ELF-1 (cell line): ENCODE results near the gene ARFGAP1.

Experiments
- DNase-seq: peaks from one replicate; pipeline ENCODE4 v3.0.0-alpha.2; 2016; ENCODE audit warnings: low read depth, low spot score

Gene ARFGAP1

DNA sequence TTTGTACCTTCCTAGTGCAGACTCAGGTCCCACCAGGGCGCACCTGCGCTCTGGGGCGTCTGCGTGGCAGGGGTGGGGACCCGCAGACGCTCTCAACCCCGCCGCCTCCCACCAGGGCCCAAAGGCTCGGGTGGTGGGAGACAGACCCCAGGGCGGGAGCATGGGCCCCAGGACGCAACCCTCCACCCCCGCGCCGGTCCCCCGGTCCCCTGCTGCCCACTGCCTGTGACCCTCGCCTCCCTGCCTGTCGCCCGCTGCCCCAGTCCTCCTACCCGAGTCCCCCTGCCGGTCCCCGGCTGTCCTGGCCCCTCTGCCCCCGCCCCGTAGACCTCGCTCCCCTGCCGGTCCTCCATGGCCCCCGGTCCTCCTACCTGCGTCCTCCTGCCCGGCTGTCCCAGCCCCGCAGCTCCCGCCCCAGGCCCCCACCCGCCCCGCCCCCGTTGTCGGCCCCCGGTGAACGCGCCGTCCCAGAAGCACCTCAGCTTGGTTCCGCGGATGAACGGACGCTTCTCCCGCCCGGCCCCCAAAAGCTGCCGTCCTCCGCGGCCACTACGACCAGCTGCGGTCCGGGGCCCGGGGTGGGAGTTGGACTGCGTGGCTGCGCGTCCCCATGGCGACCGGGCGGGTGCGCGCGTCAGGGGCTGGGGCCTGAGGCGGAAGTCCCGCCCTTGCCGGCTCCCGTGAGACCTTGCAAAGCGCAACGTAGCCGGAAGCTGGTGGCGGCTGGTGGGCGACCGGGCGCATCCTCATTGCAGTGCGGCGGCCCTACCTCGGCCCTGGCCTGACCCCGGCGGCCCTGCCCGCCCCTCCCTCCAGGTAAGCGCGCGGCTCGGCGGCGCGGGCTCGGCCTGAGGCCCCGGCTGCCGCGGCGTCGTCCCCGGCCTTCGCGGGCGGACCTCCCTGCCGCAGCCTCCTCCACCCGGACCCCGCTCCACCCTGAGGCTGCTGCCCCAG lies at the start of gene ARFGAP1:
Gene ARFGAP1, plus strand, starts transcription at position 709 of the 954 bp plus-strand sequence. CDS start 2,768 bp downstream, outside the sequence.
- DNase-seq: peak; percentile 93

DNA sequence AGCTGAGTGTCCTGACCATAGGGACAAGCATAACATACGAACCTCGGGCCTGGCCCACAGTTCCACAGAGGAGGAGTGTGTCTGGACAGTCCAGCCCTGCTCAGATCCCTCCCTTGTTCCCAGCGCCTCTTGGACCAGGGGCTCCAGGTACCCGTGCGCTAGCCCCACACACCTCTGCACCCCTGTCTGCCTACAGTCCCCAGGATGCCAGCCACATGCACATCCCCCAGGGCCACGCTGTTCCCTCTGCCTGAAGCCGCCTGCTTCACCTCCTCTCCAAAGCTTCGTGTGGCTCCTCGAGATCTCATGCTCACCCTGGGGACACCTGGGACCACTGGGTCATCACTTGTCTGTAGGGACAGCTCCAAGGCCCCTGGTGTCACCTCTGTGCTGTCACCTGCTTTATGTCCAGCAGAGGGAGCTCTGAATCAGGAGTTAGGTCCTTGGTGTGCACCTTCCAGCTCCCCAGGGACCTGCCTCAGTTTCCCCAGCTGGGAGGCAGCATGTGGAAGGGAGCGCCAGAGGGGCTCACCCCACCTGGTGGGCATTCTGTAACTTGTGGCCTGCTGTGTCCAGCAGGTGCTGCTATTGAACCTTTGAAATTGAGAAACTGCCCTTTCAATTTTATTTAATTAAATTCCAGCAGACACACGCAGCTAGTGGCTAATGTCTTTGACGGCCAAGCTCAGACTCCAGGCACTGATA lies 49.3 kb upstream of the ARFGAP1 start:
- DNase-seq: peak; percentile 70

DNA sequence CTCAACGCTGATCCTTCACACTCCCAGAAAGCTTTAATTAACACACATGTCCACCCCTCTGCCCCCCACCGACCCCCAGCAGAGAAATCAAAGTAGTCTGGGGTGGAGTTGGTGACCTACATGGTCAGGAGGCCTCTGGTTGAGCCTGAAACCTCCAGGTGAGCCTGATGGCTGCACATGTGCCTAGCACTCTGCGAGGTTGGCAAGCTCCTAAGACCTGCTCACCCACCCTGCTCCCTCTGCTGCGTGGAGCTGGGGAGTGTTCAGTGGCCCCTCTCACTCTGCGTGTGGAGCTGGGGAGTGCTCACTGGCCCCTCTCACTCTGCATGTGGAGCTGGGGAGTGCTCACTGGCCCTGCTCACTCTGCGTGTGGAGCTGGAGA lies 48.8 kb upstream of the ARFGAP1 start:
- DNase-seq: no peak

DNA sequence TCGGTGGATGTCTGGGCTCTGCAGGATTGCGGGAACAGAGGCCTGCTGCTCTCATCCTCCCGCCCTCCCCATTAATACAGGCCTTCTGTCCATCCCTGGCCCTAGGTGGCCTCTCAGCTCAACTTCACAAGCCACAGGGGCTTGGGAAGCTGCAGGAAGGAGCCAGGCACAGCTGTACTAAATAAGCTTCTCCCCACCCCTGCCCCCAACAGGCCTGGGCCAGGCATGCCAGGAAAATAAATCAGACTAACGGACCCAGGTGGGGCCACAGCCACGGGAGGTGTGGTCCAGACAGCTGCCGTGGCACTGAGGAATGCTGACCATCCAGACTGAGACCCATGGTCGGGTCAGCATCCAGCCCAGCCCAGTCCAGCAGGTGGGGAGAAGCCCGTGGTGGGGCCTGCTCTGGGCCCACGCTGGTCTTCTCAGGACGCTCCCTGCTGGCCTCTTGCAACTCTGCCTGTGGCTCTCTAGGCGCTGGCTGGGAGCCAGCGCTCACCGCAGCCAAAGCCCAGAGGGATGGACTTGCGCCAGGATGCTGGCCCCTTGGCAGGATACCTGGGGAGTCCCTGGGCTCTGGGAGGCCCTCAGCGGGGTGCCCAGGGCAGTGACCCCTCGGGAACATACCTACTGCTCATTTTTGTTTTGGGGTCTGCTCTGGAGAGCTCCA lies 48.1 kb upstream of the ARFGAP1 start:
- peak; percentile 62 for DNase-seq

DNA sequence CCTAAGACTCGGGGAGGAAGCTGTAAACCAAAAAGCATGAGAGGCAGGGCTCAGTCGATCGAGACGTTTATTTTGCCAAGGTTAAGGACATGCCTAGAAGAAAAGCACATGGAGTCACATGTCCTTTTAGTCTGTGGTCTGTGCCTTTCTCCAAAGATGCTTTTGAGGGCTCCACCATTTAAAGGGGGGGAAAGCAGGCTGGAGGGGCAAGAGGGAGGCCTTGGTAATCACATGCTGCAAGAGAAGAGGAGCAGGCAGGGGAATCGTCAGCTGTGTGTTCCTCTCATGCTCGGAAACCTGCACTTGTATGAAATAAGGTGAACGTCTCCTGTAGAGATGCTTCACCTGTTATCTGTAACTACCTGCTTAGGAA lies 47.5 kb upstream of the ARFGAP1 start:
- DNase-seq: no peak

DNA sequence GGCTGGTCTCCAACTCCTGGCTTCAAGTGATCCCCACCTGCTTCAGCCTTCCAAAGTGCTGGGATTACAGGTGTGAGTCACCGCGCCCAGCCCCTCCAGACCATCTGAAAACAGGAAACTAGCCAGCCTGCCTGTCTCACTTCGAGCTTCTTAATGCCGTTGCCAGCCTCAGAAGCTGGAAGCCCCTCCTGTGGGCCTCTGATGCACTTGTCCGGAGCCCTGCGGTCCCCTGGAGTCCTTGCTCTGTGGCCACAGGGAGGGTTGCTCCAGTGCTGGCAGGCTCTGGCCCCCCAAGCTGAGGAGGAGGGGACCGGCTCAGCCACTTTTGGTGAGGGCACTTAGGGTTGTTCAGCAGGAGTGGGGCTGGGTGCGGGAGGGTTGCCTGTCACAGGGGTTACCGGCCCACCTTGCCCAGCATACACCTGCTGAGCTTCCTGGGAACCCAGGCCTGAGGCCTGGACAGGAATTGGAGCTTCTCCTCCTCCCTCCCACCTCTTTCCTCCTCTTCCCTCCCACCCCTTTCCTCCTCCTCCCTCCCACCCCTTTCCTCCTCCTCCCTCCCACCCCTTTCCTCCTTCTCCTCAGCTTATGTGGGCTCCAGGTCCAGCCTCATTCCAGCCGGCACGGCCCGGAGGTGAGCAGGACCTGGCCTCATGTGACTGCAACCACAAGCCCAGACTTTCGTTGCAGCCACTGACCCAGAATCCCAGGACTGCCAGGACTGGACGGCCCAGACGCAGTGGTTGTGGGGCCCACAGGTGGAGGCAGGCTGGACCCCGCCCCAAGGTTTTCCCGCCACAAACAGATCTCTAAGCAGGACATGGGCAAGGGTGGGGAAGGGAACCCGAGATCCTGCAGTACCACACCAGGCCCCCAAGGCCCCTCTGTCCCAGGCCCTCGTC lies 46.3 kb upstream of the ARFGAP1 start:
- no peak for DNase-seq

DNA sequence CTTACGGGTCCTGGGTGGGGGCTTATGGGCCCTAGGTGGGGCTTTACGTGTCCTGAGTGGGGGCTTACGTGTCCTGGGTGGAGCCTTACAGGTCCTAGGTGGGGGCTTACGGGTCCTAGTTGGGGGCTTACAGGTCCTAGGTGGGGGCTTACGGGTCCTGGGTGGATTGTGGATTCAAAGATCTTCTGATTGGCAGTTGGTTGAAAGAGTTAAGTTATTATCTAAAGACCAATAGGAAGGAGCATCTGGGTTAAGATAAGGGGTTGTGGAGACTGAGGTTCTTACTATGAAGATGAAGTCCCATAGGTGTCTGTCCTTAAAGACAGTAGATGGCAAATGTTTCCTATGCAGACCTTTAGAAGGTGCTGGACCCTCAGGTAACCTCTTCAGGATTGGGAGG lies 45.4 kb upstream of the ARFGAP1 start:
- no peak for DNase-seq

DNA sequence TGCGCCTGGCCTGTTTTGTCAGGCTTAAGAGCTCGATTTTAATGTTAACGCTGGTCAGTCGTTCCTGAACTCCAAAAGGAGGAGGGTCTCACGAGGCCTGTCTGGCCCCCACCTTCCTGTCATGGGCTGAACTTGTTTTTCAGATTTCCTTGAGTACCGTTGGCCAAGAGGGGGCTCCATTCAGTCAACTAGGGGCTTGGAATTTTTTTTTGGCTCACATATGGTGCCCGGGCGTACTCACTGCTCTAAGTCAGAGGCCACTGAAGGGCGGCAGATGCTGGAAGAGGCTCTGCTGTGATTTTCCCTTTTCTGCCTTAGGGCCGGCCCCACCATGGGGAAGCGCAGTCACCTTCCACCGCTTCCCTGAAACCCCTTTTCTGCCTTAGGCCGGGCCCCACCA lies 43.8 kb upstream of the ARFGAP1 start:
- peak; percentile 47 for DNase-seq

DNA sequence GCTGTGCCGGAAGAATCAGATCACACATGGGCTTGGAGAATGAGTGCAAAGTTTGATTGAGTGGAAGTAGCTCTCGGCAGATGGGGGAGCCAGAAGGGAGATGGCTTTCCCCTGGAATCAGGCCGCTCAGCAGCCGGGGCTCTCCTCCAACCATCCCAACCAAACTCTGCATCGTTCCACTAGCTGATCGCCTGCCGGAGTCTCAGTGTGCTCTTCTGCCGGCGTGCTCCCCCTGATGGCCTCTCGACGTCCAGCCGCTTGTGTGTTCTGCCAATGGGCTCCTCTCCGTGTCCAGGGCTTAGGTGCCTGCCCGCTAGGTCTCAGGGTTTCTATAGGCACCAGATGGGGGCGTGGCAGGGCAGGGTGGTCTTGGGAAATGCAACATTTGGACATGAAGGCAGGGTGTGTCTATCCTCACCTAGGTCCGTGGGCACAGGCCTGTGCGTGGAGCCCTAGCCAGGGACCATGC lies 41.8 kb upstream of the ARFGAP1 start:
- peak; percentile 85 for DNase-seq

DNA sequence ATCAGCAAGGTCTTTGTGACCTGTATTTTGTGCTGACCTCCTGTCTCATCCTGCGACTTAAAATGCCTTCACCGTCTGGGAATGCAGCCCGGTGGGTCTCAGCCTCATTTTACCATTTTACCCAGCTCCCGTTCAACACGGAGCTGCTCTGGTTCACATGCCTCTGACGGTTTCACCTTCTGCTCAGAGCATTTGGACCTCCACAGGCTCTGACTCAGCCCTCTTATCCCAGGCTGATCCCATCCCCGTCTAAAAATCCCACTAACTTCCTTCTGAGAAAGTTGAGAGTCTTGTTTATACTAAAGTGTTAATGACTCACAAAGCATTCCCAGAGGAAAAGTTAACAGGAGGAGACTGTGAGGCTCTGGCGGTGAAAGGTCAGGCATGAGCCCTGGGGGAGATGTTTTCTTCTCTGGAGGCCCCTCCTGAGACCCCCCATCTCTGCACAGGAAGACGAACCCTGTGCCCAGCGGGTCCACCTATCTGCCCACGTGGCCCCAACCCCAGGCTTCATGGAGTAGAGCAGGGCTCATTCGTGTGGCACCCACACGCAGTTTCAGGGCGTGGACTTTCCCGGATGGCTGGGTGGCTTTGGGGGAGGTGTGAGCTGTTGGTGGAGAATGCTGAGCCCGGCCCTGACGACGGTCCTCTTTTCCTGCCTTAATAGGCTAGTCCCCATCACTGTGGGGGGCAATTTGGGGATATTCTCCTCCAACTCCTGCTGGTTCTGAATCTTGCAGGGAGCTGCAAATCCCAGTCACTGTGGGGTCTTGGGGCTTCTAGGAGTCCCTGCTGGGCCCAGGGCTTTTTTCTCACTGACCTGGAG lies 40.2 kb upstream of the ARFGAP1 start:
- DNase-seq: peak; percentile 88

DNA sequence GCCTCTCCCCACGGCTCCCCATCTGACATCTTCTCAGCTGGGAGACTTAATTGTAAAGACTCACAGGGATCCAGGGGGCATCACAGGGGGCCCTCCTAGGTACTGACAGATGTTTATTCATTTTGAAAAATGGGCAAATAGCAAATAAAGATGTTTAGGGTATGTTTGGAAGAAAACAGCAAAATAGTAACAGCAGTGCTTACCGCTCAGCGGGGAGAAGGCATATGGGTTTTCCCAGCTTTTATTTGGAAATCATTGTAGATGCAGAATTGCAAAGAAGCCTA lies 39.6 kb upstream of the ARFGAP1 start:
- DNase-seq: no peak

DNA sequence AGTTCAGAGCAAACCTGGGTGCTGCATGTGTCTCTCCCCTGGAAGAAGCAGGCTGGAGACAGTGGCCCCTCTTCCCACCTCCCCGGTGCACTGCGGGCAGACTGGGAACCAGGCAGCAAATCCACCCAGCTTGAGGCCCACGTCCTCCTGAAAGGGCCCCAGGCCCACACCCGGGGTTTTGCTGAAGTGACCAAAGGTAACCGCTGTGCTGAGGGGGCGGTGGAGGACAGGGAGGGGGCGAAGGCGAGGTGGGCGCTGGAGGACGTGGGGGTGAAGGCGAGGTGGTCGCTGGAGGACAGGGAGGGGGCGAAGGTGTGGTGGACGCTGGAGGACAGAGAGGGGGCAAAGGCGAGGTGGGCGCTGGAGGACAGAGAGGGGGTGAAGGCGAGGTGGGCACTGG lies 38.7 kb upstream of the ARFGAP1 start:
- DNase-seq: no peak

DNA sequence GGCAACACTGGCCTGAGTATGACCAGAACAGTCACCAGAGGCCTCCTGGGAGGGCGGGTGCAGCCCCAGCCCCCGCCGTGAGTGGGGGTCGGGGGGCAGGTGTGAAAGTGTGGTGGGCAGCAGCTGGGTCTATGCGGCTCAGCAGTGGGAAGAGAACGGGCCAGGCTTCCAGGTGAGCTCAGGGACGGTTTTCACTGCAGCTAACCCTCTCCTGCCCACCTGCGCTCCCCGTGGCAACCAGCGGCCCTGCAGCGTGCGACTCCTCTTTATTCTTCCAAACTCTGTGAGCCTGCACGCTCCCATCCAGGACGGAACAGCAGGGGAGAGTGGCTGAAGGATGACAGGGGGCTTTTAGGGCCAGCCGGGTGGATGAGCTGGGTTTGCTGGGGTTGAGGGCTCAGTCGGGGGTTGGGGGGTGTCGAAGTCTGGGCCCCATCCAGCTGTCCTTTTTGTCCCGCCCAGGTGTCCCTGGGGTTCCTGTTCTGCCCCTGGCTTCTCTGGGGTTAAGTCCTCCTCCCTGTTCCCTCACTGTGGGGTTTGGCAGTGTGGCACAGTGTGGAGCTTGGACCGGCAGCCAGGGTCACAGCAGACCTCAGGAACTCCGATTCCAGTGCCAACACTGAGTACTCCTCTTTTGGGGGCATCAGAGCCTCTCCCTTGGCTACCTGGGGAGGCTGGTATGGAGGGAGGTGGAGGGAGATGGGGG lies 37.8 kb upstream of the ARFGAP1 start:
- peak; percentile 82 for DNase-seq

DNA sequence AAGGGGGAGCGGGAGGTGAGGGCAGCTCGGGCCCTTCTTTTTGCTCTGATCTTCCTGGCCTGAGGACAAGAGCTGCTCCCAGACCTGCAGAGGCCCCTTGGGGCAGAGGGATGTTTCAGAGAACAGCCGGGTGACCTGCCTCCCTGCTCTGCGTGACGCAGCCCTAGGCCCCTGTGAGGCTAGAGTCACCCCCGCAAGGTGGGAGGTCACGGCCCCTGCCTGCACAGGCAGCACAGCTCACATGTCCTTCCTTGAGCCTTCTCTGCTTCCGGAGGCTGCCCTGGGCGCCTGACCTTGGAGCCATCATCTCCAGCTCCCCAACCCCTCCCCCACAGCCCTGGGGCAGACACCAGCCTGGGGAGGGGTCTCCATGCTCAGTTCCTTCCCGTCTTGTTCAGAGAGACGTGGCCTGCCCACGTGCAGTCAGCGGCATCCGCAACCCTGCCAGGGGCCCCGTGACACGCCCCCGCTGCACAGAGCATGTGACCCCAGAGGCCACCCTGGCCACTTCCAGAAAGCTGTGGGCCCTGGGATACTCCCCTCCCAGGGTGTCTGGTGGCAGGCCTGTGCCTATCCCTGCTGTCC lies 37.1 kb upstream of the ARFGAP1 start, which contains the start of gene BIRC7:
Gene BIRC7, plus strand, starts transcription at position 507 of the 585 bp plus-strand sequence. CDS start 192 bp downstream, outside the sequence.
- DNase-seq: peak; percentile 32

DNA sequence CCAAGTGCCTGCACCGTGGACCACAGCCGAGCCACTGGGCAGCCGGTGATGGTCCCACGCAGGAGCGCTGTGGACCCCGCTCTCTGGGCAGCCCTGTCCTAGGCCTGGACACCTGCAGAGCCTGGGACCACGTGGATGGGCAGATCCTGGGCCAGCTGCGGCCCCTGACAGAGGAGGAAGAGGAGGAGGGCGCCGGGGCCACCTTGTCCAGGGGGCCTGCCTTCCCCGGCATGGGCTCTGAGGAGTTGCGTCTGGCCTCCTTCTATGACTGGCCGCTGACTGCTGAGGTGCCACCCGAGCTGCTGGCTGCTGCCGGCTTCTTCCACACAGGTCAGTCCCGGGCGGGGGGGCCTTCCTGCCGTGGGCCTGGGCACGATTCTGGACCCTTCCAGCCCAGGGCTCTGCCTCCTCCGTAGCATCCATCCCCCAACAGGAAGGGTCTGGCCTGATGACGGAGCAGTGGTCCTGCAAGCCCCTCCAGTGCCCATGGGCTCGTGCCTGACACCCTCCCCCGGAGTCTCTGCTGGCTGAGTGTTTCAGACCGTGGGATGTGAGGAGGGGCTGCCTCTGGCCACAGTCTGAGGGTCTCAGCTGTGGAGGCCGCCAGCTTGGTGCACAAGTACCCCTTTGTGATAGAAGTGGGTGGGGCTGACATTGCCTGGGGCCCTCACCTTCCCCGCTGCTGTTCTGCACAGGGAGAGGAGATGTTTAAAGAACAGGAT lies 36.3 kb upstream of the ARFGAP1 start:
- DNase-seq: no peak

DNA sequence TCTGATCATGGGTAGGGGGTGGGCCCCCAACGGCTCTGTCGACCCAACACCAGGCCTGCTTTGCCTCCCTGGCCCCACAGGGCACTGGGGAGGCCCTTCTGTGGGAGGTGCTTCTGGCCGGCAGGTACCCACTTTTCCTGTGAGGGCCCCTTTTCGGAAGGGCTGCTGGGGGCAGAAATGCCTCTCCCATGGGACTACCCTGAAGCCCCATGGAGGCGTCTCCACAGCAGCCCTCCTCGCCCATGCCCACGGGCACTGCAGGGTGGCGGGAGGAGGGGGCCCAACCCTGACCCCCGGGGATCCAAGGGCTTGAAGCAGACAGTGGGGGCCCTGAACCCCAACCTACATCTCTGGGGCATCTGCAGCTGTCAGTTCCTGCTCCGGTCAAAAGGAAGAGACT lies 34.6 kb upstream of the ARFGAP1 start:
- DNase-seq: no peak

DNA sequence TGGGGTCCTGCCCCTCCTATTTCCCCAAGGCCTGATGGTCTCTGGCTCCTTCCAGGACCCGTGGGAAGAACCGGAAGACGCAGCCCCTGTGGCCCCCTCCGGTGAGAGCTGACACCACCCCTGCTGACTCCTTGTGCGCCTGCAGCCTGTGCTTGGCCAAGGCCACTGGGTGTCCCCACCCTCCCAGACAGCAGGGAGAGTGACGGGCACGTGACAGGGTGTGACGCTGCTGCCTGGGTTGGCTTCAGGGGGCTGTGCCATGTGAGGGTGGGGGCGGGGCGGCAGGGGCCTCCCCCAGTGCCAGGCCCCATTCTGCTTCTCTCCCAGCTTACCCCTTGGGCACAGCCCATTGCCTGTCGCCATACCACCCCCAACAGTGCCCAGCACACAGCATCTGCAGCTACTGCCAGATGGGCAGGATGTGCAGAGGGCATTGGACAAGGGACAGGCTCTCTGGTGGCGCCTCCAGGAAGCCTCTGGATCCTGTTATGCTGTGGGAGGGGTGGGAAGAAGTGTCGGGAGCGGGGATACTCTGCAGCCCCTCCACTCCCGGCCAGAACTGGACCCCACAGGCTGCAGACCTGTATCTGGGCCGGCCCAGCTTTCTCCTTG lies 34.0 kb upstream of the ARFGAP1 start:
- DNase-seq: no peak

DNA sequence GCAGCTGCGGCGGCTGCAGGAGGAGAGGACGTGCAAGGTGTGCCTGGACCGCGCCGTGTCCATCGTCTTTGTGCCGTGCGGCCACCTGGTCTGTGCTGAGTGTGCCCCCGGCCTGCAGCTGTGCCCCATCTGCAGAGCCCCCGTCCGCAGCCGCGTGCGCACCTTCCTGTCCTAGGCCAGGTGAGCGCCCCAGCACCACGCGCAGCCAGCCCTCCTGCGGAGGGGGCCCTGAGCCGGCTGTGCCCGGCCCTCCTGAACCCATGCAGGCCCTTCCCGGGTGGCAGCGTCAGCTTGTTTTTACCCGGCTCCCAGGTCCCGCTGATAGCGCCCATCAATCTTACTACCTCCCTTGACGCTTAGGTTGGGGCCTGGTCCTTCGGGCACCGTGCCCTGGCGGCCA lies 33.2 kb upstream of the ARFGAP1 start:
- no peak for DNase-seq
